Ramos (cell line): ENCODE results near the gene BTD.
"Not testable (repeated sequence)": the region's sequence is repeated elsewhere in the genome, so short reads cannot be mapped to it uniquely, and the experiment has no call there.

Source experiments
- in situ Hi-C: fragments of 300-500 bp; cut with MboI; formaldehyde crosslinking; loops from one replicate; pipeline ENCODE4 v1.14.3; 2022; ENCODE audit warnings: low sequenced_read_pairs; ENCODE audit not compliant: unreplicated experiment

The BTD gene

DNA sequence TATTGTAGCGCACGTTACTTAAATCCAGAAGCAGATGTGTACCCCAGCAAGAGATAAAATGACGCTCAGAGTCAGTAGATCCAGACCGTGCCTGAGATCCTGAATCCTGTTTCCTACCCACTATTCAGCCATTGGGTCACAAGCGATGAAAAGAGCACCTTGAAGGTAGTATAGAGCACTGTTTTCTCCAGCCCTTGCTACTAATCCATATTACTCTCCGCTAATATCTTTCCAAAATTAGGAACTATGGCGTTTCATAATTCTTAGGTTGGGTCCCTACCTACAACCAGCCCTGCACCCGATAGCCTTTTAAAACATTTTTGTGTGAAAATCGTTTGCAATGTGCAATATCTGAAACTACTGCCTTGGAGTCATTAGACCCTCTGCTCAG lies 596 bp downstream of the BTD start:
- in situ Hi-C loops = no loop called here

- in situ Hi-C loops = not testable (repeated sequence)
These were observed 1.3 kb downstream of the BTD start for GRCh38 chr3:15602816-15603215.

DNA sequence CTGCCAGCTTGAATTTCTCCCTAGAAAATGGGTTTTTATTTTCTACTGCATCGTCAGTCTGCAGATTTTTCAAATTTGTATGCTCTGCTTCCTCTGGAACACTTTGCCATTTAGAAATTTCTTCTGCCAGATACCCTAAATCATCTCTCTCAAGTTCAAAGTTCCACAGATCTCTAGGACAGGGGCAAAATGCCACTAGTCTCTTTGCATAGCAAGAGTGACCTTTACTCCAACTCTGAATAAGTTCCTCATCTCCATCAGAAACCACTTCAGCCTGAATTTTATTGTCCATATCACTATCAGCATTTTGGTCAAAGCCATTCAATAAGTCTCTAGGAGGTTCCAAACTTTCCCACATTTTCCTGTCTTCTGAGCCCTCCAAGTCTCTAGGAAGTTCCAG lies 3.0 kb downstream of the BTD start:
- in situ Hi-C loops = not testable (repeated sequence)

DNA sequence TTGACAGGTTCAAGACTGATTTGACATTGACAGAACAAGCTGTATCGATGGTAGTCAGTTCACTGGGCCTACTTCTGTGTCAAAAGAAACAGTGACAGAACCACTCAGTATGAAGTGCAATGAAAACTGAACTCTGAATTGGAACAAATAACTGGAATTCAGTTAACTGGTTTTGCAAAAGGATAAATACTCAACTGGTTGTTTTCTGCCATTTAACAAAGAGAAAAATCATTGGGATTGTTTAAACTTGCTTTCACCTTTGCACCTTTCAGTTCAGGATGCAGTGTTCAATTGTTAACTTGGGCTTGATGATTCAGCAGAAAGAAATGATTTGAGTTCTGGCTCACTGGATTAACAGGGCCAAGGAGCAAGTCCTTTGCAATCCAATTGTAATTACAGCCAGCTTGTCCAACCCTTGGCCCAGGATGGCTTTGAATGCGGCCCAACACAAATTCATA lies 4.9 kb downstream of the BTD start:
- in situ Hi-C loops = no loop called here

DNA sequence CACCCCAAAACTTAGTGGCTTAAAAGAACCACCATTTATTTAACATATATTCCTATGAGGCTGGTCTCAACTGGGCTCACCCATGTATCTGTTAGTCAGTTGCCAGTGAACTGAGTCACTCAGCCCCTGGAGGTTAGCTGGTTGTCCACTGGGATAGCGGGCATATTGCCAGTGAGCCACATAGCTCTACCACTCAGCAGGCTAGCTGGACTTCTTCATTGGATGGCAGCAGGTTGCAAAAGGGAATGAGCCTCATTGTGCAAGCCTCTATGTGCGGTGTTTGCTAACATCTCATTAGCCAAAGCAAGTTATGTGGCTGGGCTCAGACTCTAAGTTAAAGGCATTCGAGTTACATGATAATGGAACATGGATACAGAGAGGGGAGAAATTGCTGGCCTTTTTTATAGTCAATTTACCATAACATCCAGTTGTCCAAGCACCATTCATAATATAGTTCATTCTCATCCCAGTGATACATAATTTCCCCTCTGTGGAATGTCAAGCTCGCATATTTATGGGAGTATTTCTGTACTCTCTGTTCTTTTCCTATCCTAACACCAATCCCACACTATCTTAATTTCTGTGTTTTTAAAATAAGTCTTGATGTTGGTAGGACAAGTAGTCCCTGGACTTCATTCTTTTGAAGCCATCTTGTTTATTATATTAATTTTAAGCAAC lies 8.7 kb downstream of the BTD start:
- in situ Hi-C loops = no loop called here

- in situ Hi-C loops = no loop called here
These were observed 9.5 kb downstream of the BTD start for GRCh38 chr3:15611018-15611417.

DNA sequence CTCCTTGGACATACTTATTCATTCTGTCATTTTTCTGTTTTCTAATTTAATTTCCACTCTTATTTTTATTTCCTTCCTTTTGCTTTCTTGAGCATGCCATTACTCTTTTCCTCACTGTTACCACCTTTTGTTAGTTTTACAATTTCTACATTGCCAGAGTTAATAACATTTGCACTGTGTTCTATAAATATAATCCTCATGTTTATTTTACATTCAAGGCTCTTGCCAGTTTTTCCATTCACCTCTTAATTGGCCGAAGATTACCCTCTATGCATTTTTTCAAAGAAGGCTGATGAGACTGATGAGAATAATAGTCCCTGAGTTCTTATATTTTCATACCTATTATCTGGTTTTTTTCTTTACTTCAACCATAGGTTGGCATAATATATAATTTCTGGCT lies 10.5 kb downstream of the BTD start:
- in situ Hi-C loops = no loop called here

GRCh38 chr3:15614958-15615357 lies 13.4 kb downstream of the BTD start:
- in situ Hi-C loops = no loop called here

- in situ Hi-C loops = no loop called here
These were observed 14.5 kb downstream of the BTD start for GRCh38 chr3:15616053-15616452.

- in situ Hi-C loops = not testable (repeated sequence)
These were observed 18.3 kb downstream of the BTD start for GRCh38 chr3:15619659-15620464.

GRCh38 chr3:15623535-15624440 lies 22.2 kb downstream of the BTD start:
- in situ Hi-C loops = no loop called here

GRCh38 chr3:15628967-15629366 lies 27.4 kb downstream of the BTD start:
- in situ Hi-C loops = loop anchor here (25.0 kb wide), 1 partner anchor 608 kb away; no protein-coding TSS in a partner anchor

DNA sequence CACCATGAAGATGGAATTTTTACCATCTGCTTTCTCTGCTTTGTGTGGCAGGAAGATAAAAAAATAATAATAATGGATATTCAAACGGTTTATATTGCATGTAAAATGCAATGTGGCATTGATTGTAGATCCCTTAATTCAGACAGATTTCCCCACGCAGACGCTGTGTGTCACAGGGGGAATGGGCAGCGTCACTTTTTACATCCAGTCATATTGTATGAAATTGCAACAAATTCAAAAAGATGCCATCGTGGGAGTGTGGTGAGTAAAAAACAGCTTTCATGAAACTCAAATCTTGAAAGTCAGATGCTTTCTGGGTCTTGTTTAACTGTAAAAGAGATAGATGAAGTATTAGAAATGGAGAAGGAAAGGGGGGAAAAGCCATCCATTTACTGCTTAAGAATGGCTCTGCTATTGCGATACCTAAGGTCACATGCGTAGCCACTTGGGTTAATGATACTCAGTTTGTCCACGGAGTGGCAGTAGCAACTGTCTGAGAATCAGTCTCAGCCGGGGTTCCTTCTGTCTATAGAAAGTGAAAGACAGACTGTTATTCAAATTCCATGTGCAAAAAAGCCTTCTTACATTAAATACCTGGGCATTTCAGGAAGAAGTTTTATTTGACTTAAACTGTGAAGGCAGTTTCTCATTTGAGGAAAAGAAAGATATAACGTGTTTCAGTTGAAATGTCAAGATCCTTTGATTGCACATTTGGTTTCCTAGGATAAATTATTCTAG lies 28.5 kb downstream of the BTD start:
- in situ Hi-C loops = loop anchor here (10.0 to 25.0 kb wide), 2 partner anchors 185 to 607 kb away; no protein-coding TSS in a partner anchor

DNA sequence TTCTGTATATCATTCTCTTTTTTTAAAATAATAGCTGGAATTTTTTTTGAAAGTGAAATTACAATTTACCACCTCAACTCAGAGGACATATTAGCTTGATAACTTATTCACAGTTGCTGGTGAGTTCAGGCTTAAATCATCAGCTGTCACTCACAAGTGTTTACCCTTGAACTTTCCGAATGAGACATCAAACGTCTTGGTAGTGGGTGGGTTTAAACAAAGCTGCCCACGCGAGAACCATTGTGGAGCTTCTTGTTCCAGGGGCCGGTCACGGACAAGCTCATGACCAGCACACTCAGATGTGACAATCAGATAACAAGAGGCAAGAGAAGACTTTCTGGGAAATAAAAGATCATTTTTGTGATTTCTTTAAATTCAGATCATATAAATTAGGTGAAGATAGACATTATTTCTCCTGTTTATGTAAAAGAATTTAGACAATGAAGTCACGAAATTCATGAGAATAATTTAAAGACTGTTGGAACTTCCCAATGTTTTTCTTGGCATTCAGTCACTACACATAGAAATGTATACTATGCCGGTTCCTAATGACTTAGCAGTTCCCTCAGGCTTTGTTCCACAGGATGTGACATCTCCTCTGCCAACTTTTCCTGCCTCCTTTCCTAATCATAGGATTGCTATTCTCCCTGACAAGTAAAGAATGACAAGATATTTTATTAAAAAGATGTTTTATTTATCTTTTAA lies 29.3 kb downstream of the BTD start:
- in situ Hi-C loops = loop anchor here (10.0 to 25.0 kb wide), 2 partner anchors 184 to 607 kb away; no protein-coding TSS in a partner anchor

DNA sequence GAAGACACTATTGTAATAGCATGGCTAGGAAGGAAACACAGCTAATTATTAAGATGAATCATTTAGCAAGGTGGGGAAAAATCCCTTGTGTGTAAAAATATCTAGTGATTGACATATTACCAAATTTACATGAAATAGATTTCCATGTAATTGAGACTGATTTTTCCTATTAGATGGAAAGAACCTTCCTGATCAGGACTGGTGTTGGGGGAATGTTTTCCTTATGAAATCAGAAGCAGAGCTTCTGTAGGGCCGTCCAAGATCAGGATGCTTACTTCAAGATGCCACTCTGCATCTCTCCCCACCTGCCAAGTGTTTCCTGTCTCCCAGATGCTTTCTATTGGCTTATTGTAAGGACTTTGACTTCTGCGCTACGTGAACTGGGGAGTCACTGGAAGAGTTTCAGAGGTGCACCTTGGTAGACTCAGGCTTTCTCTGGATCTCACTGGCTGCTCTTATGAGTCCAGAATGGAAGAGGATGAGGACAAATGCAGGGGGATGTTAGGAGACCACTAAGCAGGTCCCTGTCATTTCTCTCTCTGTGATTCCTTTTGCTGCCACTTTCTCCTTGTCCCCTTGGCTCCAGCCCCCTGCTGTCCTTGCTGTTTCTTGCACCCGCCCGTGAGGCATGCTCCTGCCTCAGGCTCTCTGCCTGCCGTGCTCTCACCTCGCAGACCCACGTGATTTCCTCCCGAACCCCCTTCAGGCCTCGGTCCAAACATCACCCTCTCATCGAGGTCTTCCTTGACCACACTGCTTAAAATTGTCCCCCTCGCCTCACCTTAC lies 30.1 kb downstream of the BTD start:
- in situ Hi-C loops = loop anchor here (10.0 to 25.0 kb wide), 2 partner anchors 183 to 606 kb away; no protein-coding TSS in a partner anchor

DNA sequence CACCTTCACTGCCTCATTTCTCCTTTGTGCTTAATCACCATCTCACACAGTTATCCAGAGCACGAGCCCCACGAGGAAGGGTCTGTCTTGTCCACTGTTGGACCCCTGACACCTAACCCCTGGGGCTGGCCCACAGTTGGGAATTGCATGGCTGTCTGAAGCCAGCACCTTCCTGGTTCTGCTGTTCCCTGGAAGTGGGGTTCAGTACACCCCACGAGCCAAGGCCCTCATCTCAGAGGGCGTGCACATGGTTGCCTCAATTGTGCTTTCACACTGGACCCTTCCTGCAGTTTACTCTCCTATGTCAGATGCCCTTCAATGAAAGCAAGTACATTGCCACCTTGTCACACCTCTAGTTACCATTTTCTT lies 30.7 kb downstream of the BTD start:
- in situ Hi-C loops = loop anchor here (10.0 to 25.0 kb wide), 2 partner anchors 183 to 605 kb away; no protein-coding TSS in a partner anchor

DNA sequence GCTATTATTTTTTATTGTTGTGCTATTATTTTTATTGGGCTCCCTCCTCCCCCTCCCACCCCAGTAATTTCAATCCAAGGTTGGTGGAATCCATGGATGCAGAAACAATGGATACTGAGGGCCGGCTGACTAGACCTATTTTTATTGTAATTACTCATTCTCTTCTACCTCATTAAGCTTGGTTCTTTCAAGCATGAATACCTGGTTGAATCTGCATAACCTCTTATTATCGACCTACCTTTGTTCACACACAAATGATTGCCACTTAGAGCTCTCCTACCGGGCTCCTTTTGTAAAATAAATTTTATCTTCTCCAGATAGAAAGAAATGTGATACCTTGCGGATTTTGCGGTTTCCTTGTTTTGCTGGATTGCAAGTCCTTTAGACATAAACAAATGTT lies 31.6 kb downstream of the BTD start:
- in situ Hi-C loops = loop anchor here (10.0 to 25.0 kb wide), 2 partner anchors 182 to 604 kb away; no protein-coding TSS in a partner anchor
